GM23338 (cell line): Measurements from ENCODE around the gene CLP1. TPM values are rescaled to one million over a fixed set of nuclear protein-coding genes. Genes with fewer than 3 reads are reported as not detected.

ENCODE experiments used
- ATAC-seq: fragments of 200-7000 bp; cut with Tn5 transposase; 3 replicates; pipeline ENCODE4 v1.9.1; 2020
- DNase-seq: peaks from one replicate; pipeline ENCODE4 v3.0.0-alpha.2; 2015; ENCODE audit warnings: low spot score
- H2AFZ ChIP-seq: fragments of 200-600 bp; sonication (generic); 2 replicates; pipeline ENCODE4 v1.8.0; 2016; ENCODE audit warnings: antibody characterized with exemption, mild to moderate bottlenecking, moderate library complexity
- H3F3A ChIP-seq: fragments of 200-600 bp; sonication (generic); replicated peaks from 2 replicates; pipeline ENCODE4 v1.8.0; 2017; ENCODE audit warnings: antibody characterized with exemption, mixed run types, low read depth
- H3K27ac ChIP-seq: fragments of 200-600 bp; sonication (generic); 2 replicates; pipeline ENCODE4 v1.6.1; 2016; ENCODE audit warnings: low read depth
- H3K27me3 ChIP-seq: fragments of 200-600 bp; sonication (generic); 2 replicates; pipeline ENCODE4 v1.8.0; 2016; ENCODE audit warnings: mild to moderate bottlenecking, mixed run types, moderate library complexity; ENCODE audit not compliant: insufficient read depth
- H3K36me3 ChIP-seq: fragments of 200-600 bp; sonication (generic); 2 replicates; pipeline ENCODE4 v1.8.0; 2016; ENCODE audit warnings: mild to moderate bottlenecking; ENCODE audit not compliant: insufficient read depth
- H3K4me1 ChIP-seq: fragments of 200-600 bp; sonication (generic); 2 replicates; pipeline ENCODE4 v1.8.0; 2016; ENCODE audit warnings: mild to moderate bottlenecking, moderate library complexity; ENCODE audit not compliant: insufficient read depth
- H3K4me2 ChIP-seq: fragments of 200-600 bp; sonication (generic); 2 replicates; pipeline ENCODE4 v1.7.1; 2017; ENCODE audit warnings: mixed run types
- H3K4me3 ChIP-seq: fragments of 200-600 bp; sonication (generic); 2 replicates; pipeline ENCODE4 v1.6.1; 2016; ENCODE audit warnings: mixed run types
- H3K79me2 ChIP-seq: fragments of 200-600 bp; sonication (generic); replicated peaks from 2 replicates; pipeline ENCODE4 v1.8.0; 2017; ENCODE audit warnings: mild to moderate bottlenecking; ENCODE audit not compliant: insufficient read depth
- H3K9me2 ChIP-seq: fragments of 200-600 bp; sonication (generic); 2 replicates; pipeline ENCODE4 v1.8.0; 2017; ENCODE audit not compliant: insufficient read depth
- H4K20me1 ChIP-seq: fragments of 200-600 bp; sonication (generic); replicated peaks from 2 replicates; pipeline ENCODE4 v1.8.0; 2017; ENCODE audit warnings: mild to moderate bottlenecking; ENCODE audit not compliant: insufficient read depth
- H3K27ac Mint-ChIP-seq: 2 replicates; pipeline ENCODE4 v1.8.0; 2020; ENCODE audit warnings: inconsistent platforms, mild to moderate bottlenecking, moderate library complexity, mixed read lengths
- H3K27me3 Mint-ChIP-seq: 3 replicates; pipeline ENCODE4 v1.8.0; 2022; ENCODE audit warnings: low read depth, mild to moderate bottlenecking, moderate library complexity, mixed read lengths, inconsistent platforms; ENCODE audit not compliant: insufficient read depth, poor library complexity
- H3K36me3 Mint-ChIP-seq: 3 replicates; pipeline ENCODE4 v1.8.0; 2021; ENCODE audit warnings: low read depth, mild to moderate bottlenecking, inconsistent platforms, moderate library complexity, mixed read lengths
- H3K4me1 Mint-ChIP-seq: 3 replicates; pipeline ENCODE4 v1.8.0; 2020; ENCODE audit warnings: mild to moderate bottlenecking, inconsistent platforms, mixed read lengths
- H3K4me3 Mint-ChIP-seq: 3 replicates; pipeline ENCODE4 v1.8.0; 2021; ENCODE audit warnings: moderate library complexity, mild to moderate bottlenecking, inconsistent platforms, mixed read lengths
- H3K9me3 Mint-ChIP-seq: 3 replicates; pipeline ENCODE4 v1.8.0; 2020; ENCODE audit warnings: moderate library complexity, mild to moderate bottlenecking, inconsistent platforms, mixed read lengths
- CTCF ChIP-seq, 2 experiments: fragments of 200-600 bp in 1 of 2; sonication (generic) in 1 of 2; conservative IDR thresholded peaks; 2 replicates each; pipeline versions ENCODE4 v1.5.1 to v1.6.1; 2016 to 2017; ENCODE audit warnings: antibody characterized with exemption in 2 of 2, low read depth in 2 of 2, mild to moderate bottlenecking in 2 of 2, moderate library complexity in 1 of 2
- NANOG ChIP-seq: IDR thresholded peaks from 2 replicates; pipeline ENCODE4 v1.6.1; 2016; ENCODE audit warnings: antibody characterized with exemption, borderline replicate concordance
- STAT1 ChIP-seq: IDR thresholded peaks from one replicate; pipeline ENCODE4 v1.6.1; 2016; ENCODE audit warnings: antibody characterized with exemption; ENCODE audit not compliant: unreplicated experiment
- ZNF462 ChIP-seq: fragments of 250-450 bp; sonication (Bioruptor Pico); IDR thresholded peaks from 2 replicates; pipeline ENCODE4 v1.5.0; 2020; ENCODE audit warnings: mild to moderate bottlenecking, moderate library complexity
- polyA plus RNA-seq: library from polyadenylated mRNA; unstranded; fragments of >200 nt; fragmentation: Nextera tagmentation; extraction: Ambion mirVana; gene quantifications from 2 replicates; pipeline ENCODE4 v1.2.1, GENCODE V29; 2016
- total RNA-seq: library from RNA; depleted of rRNA; stranded (reverse); fragments of >200 nt; shearing (Covaris generic); gene quantifications from 2 replicates; pipeline ENCODE4 v1.2.3, GENCODE V29; 2014

CLP1 gene
- total and polyA plus RNA-seq, 2 experiments from 2014 or later: 16.8 to 25.2 TPM

- TF ChIP-seq ZNF462 (no peak), NANOG (no peak)
Observed at GRCh38 chr11:57638005-57638781, 19.4 kb upstream of the CLP1 start (continued).

- Histone ChIP-seq H4K20me1 (peaks cover 36% of the 10 kb centered on the region), H2AFZ (no peak overlapping the region), H3F3A (peaks cover 61% of the 10 kb centered on the region), H3K4me1 (peaks cover 51% of the 10 kb centered on the region), H3K79me2 (peaks cover 51% of the 10 kb centered on the region), H3K4me2 (peak overlapping the region; percentile 93), H3K27ac (peak overlapping the region; percentile 100), H3K4me3 (peak overlapping the region; percentile 99), H3K9me2 (peaks cover 21% of the 10 kb centered on the region), H3K36me3 (peaks cover 18% of the 10 kb centered on the region; the same call in 1 of the 2 replicates), H3K27me3 (no peaks in the 10 kb centered on the region)
- peak overlapping the region; percentile 99 for H3K27ac Mint-ChIP-seq
- H3K4me1 Mint-ChIP-seq: peaks cover 57% of the 10 kb centered on the region
- H3K4me3 Mint-ChIP-seq: peak overlapping the region; percentile 99
- peaks cover 3% of the 10 kb centered on the region; the same call in 1 of the 3 replicates for H3K9me3 Mint-ChIP-seq
- ATAC-seq (peak; percentile 2), DNase-seq (no peak)
- TF ChIP-seq CTCF (conservative IDR thresholded peaks at IDR 0.05; ENCODE audit: low read depth in 2 of 2) (0 out of 4 replicates have a peak, but pooled peaks have one; percentile 18 to 20), STAT1 (no peak), ZNF462 (no peak), NANOG (no peak)
- peaks cover 55% of the 10 kb centered on the region for H3K36me3 Mint-ChIP-seq
- H3K27me3 Mint-ChIP-seq: peaks cover 38% of the 10 kb centered on the region
Observed at GRCh38 chr11:57638811-57639320, 18.7 kb upstream of the CLP1 start.
